ENCODE results near the gene EIF4A2. TPM values are rescaled to one million over a fixed set of nuclear protein-coding genes. Genes with fewer than 3 reads are reported as not detected.

Gene EIF4A2
- total and polyA plus RNA-seq, 2 of the 13 experiments (the other 11 are each of a cell fraction or from before 2014, with no cell fraction given) = 480 to 596 TPM

DNA sequence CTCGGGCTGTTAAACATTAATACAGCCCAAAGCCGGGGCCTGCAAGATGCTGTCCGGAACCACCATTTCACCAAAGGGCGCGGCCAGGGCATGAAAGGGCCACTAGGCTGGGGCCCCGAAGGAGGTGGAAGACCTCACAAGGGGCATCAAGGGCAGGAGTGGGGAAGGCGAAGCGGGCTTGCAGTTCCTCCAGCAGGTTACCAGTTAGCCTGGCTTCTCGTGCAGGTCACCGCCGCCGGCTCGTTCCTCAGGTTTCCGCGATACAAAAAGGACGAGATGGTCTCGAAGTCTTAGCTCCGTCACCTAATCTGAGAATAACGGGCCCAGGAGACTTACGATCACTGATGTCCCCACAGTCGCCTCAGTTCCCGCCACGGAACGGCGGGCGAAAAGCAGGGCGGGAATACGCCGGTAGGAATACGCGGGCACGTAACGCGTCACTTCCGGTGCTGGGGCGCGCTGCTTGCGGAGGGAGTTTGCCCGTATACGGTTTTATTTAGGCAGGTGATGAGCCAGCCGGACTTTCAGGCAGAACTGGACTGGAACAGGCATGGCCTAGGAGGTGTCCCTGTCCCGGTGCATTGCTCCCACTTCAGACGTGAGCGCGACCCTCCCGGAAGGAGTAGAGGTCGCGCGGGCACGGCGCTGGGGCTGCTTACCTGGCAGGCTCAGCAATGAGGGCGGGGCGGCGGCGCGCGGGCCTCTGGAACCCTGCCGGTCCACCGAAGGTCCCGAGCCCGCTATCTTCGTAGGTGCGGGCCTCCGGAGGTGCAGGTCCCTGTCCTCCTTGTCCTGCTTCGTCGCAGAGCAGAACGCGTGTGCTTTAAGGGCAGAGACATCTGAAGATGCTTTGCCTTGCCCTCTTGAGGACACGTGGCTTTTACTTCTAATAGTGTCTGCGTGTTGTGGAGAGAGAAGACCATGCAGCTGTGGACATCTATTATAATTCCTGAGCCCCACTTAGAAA is 23.0 kb downstream of the EIF4A2 start, which contains the start of gene RFC4 (continued):
- TF ChIP-seq, protein P1, sequence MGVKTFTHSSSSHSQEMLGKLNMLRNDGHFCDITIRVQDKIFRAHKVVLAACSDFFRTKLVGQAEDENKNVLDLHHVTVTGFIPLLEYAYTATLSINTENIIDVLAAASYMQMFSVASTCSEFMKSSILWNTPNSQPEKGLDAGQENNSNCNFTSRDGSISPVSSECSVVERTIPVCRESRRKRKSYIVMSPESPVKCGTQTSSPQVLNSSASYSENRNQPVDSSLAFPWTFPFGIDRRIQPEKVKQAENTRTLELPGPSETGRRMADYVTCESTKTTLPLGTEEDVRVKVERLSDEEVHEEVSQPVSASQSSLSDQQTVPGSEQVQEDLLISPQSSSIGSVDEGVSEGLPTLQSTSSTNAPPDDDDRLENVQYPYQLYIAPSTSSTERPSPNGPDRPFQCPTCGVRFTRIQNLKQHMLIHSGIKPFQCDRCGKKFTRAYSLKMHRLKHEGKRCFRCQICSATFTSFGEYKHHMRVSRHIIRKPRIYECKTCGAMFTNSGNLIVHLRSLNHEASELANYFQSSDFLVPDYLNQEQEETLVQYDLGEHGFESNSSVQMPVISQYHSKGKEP (CRISPR knock-in tag; IDR thresholded peaks at IDR 0.05) = peak; percentile 86
- TF ChIP-seq, protein P2, sequence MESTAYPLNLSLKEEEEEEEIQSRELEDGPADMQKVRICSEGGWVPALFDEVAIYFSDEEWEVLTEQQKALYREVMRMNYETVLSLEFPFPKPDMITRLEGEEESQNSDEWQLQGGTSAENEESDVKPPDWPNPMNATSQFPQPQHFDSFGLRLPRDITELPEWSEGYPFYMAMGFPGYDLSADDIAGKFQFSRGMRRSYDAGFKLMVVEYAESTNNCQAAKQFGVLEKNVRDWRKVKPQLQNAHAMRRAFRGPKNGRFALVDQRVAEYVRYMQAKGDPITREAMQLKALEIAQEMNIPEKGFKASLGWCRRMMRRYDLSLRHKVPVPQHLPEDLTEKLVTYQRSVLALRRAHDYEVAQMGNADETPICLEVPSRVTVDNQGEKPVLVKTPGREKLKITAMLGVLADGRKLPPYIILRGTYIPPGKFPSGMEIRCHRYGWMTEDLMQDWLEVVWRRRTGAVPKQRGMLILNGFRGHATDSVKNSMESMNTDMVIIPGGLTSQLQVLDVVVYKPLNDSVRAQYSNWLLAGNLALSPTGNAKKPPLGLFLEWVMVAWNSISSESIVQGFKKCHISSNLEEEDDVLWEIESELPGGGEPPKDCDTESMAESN (CRISPR knock-in tag; conservative IDR thresholded peaks at IDR 0.05) = peak; percentile 90
- TF ChIP-seq, protein P3, sequence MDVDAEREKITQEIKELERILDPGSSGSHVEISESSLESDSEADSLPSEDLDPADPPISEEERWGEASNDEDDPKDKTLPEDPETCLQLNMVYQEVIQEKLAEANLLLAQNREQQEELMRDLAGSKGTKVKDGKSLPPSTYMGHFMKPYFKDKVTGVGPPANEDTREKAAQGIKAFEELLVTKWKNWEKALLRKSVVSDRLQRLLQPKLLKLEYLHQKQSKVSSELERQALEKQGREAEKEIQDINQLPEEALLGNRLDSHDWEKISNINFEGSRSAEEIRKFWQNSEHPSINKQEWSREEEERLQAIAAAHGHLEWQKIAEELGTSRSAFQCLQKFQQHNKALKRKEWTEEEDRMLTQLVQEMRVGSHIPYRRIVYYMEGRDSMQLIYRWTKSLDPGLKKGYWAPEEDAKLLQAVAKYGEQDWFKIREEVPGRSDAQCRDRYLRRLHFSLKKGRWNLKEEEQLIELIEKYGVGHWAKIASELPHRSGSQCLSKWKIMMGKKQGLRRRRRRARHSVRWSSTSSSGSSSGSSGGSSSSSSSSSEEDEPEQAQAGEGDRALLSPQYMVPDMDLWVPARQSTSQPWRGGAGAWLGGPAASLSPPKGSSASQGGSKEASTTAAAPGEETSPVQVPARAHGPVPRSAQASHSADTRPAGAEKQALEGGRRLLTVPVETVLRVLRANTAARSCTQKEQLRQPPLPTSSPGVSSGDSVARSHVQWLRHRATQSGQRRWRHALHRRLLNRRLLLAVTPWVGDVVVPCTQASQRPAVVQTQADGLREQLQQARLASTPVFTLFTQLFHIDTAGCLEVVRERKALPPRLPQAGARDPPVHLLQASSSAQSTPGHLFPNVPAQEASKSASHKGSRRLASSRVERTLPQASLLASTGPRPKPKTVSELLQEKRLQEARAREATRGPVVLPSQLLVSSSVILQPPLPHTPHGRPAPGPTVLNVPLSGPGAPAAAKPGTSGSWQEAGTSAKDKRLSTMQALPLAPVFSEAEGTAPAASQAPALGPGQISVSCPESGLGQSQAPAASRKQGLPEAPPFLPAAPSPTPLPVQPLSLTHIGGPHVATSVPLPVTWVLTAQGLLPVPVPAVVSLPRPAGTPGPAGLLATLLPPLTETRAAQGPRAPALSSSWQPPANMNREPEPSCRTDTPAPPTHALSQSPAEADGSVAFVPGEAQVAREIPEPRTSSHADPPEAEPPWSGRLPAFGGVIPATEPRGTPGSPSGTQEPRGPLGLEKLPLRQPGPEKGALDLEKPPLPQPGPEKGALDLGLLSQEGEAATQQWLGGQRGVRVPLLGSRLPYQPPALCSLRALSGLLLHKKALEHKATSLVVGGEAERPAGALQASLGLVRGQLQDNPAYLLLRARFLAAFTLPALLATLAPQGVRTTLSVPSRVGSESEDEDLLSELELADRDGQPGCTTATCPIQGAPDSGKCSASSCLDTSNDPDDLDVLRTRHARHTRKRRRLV (CRISPR knock-in tag; IDR thresholded peaks at IDR 0.05) = peak; percentile 95
- TF ChIP-seq PRMT3 (CRISPR knock-in tag; IDR thresholded peaks at IDR 0.05; ENCODE audit: borderline replicate concordance, low read depth) = no peak
- TF ChIP-seq NFRKB (IDR thresholded peaks at IDR 0.05) = no peak
- no peak for TF ChIP-seq TOPORS (CRISPR knock-in tag; IDR thresholded peaks at IDR 0.05)
- TF ChIP-seq IKZF4 (CRISPR knock-in tag; IDR thresholded peaks at IDR 0.05; ENCODE audit: borderline replicate concordance, low read depth, not compliant biosample characterization) = peak; percentile 46
- no peak for TF ChIP-seq SMARCC2 (IDR thresholded peaks at IDR 0.05)
- no peak for TF ChIP-seq SCMH1 (CRISPR knock-in tag; IDR thresholded peaks at IDR 0.05; ENCODE audit: borderline replicate concordance)
- peak; percentile 44; the same call in 1 of the 2 replicates for TF ChIP-seq GATAD2A (CRISPR knock-in tag; IDR thresholded peaks at IDR 0.05)
- TF ChIP-seq NCOA1 (CRISPR knock-in tag; IDR thresholded peaks at IDR 0.05) = no peak; the same call in 1 of the 2 replicates
- TF ChIP-seq, protein P4, sequence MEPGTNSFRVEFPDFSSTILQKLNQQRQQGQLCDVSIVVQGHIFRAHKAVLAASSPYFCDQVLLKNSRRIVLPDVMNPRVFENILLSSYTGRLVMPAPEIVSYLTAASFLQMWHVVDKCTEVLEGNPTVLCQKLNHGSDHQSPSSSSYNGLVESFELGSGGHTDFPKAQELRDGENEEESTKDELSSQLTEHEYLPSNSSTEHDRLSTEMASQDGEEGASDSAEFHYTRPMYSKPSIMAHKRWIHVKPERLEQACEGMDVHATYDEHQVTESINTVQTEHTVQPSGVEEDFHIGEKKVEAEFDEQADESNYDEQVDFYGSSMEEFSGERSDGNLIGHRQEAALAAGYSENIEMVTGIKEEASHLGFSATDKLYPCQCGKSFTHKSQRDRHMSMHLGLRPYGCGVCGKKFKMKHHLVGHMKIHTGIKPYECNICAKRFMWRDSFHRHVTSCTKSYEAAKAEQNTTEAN (CRISPR knock-in tag; conservative IDR thresholded peaks at IDR 0.05) = no peak; the same call in 1 of the 2 replicates
- TF ChIP-seq MBD4 (IDR thresholded peaks at IDR 0.05; ENCODE audit: borderline replicate concordance, low read length) = no peak
- no peak for TF ChIP-seq TOE1 (CRISPR knock-in tag; IDR thresholded peaks at IDR 0.05)
- TF ChIP-seq RBM22 (optimal IDR thresholded peaks at IDR 0.05; ENCODE audit: low read length) = no peak
- 0 out of 2 replicates have a peak, but pooled peaks have one; percentile 48 for TF ChIP-seq KLF15 (CRISPR knock-in tag; IDR thresholded peaks at IDR 0.05; ENCODE audit: borderline replicate concordance)
- peak; percentile 87 for TF ChIP-seq MED8 (CRISPR knock-in tag; IDR thresholded peaks at IDR 0.05; ENCODE audit: insufficient replicate concordance)
- 0 out of 2 replicates have a peak, but pooled peaks have one; percentile 20 for TF ChIP-seq NR1H2 (CRISPR knock-in tag; IDR thresholded peaks at IDR 0.05; ENCODE audit: borderline replicate concordance, low read depth)
- 0 out of 2 replicates have a peak, but pooled peaks have one; percentile 79 for TF ChIP-seq ZNF761 (CRISPR knock-in tag; conservative IDR thresholded peaks at IDR 0.05)
